NCI-H2196 treated with DMSO at 0.1 percent for 48 hours (cell line): ENCODE results near the gene USP32.
"Not testable (repeated sequence)": the region's sequence is repeated elsewhere in the genome, so short reads cannot be mapped to it uniquely, and the experiment has no call there.

Experiments
- DNase-seq: peaks from one replicate; lab custom pipeline; 2025; ENCODE audit not compliant: unreplicated experiment; lab: John Stamatoyannopoulos, UW

Gene USP32

DNA sequence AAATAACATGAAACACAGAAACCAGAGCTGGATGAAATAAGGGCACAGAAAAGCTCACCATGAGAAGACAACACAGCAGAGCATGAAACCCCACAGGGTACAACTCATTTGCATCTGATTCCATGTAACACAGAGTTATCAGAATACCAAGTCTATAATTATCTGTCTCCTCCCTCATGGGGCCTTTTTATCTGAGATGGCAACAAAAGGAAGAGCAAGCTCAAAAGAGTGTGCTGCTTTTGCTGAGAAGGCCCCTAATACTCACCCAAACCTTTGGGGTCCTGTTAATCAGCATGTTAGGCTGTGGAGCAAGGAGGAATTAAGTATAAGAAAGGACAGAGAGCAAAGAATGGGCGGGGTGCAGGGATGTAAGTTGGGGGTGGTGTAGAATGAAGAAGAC is 205.6 kb downstream of the USP32 start:
- not testable (repeated sequence) for DNase-seq

DNA sequence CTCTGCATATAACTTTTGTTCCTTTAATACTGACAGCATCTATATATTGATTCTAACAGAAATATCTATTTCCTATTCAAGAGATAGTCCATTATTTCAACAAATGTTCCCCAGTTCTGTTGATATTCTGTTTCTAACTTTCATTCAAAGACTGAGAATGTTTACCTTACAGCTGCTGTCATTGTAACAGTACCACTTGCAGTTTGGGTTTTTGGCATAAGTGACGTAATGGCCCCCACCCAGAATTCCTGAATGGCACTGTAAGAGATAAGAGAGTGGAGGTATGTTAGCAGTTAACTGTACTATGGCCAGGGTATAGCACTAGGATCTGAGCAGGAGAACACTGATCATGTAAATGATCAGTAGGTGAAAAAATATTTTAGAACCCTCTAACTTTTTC is 211.6 kb downstream of the USP32 start:
- not testable (repeated sequence) for DNase-seq

DNA sequence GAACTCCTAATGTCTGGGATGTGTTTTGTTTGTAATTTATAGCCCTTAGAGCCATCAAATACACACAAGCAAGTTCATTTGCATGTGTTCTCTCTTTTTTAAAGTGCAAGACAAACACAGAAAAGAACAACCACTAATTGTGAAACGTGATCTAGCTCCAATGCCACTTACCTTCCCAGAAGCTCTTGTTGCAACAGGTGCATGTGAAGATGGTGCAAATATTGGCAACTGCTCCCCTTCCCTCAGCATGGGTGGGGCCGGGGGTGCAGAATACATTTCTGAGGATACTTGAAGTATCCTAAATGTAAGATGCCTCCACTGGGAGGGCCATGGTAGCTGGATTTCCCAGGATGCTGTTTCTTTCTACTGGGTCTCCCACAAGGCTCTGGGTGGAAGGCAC is 213.8 kb downstream of the USP32 start:
- DNase-seq = peak; percentile 46

DNA sequence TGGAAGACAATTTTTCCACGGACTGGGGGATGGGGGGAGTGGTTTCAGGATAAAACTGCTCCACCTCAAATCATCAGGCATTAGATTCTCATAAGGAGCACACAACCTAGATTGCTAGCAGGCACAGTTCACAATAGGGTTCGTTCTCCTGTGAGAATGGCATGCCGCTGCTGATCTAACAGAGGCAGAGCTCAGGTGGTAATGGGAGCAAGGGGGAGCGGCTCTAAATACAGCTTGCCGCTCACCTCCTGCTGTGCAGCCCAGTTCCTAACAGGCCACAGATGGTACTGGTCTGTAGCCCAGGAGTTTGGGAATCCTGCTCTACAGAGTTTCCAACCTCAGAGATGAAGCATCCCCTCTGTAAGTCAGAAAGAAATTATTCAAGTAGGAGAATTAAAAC is 215.2 kb downstream of the USP32 start:
- not testable (repeated sequence) for DNase-seq

DNA sequence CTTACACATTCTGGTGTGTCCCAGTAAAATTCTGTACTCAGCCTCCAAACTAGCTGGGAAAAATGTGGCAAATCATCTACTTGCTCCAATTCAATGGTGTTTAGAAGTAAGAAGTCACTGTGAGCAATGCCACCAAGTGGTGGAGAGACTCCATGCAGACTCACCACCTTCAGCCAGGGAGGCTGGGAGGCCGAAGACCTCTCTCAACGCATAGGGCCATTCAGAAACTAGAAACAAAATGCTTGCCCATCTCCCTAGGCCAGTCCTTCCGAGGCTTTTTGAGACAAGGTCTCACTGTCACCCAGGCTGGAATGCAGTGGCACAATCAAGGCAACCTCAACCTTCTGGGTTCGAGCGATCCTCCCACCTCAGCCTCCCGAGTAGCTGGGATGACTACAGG is 217.2 kb downstream of the USP32 start:
- not testable (repeated sequence) for DNase-seq

DNA sequence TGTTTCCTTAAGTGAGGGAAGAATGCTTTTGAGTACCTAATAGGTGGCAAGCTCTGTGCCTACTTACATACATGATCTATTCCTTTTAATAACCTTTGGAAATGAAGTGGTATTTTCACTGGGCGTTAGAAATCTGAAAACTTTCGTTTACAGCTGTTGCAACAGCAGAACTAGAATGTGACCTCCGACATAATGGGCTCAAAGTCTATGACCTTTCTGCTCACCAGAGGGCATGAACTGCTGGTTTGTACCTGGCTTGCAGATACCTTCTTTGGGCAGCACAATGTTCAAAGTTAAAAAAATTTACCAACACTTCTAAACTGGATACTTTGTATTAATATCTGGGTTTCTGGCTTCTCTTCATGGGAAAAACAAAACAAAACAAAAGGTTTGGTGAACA is 217.9 kb downstream of the USP32 start:
- no peak for DNase-seq

DNA sequence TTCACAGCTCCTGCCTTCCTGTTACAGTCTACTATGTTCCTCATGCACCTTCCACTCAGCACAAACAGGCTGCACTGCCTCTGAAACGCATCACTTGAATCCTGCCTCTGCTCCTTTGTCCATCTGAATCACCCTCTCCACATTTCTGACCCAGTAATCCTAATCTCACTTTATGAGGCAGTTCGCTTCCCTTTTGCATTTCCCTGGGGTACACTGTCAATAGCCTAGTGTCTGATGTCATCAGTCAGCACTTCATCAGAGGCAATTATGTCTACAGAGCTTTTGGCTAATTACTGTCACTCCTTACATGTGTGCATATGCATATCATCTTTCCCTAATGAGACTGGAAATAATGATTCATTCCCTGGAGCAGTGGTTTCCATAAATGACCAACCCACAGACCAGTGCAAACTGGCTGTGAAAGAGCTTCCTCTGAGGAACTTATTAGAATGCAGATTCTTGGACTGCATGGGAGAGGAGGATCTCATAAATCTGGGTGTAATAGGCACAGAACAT is 218.6 kb downstream of the USP32 start:
- DNase-seq = peak; percentile 38

DNA sequence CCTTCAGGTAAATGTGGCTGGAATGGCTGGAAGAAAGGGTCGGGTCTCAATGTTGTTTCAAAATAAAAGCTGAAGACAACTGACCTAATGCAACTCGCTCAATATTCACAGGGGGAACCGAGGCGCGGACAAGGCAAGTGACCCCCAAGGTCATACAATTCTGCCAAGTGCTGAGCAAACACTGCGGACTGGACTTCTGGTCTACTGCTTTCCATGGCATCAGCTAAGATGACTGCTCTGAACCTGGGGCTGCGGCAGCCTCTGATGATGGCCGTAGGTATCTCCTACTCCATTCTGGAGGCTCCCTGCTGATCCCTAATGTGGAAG is 220.2 kb downstream of the USP32 start:
- no peak for DNase-seq

DNA sequence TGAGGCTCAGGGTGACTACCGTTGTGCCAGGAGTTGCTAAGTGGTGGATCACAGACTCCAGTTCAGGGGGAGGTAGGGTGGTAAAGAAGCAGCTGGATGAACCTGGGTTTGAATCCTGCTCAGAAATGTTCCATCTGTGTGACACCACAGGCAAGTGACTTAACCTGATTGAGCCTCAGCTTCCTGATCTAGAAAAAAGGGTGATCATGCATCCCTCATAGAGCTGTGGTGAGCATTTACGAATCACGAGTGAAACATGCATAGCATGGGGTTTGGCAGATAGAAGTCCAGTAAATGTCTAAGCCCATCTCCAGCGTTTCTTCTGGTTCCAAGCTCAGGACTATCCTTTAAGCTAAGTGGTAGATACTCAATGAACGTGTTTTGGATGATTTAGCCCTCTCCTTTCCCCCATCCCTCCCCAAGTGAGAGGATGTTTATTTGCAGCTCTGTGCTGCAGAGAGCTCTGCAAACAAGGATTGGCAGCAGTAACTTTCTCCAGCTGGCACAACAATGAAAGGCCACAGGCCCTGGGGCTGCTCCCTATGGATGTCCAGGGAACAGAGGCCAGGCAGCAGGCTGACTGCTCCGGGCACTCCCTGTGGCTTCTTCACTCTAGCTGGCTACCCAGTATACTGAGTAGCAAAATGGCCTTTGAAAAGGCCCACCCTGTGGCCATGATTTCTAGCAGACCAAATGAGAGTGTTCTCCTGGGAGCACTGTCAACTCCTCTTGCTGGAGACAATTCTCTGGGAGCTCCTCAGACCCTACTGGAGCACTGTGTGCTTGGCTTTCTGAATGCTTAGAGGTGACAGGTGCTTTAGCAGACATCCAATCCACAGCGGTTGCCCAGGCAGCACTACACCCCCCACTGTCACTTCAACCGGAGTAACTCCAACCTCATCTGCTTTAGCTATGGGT is 220.8 kb downstream of the USP32 start:
- peak; percentile 78 for DNase-seq

DNA sequence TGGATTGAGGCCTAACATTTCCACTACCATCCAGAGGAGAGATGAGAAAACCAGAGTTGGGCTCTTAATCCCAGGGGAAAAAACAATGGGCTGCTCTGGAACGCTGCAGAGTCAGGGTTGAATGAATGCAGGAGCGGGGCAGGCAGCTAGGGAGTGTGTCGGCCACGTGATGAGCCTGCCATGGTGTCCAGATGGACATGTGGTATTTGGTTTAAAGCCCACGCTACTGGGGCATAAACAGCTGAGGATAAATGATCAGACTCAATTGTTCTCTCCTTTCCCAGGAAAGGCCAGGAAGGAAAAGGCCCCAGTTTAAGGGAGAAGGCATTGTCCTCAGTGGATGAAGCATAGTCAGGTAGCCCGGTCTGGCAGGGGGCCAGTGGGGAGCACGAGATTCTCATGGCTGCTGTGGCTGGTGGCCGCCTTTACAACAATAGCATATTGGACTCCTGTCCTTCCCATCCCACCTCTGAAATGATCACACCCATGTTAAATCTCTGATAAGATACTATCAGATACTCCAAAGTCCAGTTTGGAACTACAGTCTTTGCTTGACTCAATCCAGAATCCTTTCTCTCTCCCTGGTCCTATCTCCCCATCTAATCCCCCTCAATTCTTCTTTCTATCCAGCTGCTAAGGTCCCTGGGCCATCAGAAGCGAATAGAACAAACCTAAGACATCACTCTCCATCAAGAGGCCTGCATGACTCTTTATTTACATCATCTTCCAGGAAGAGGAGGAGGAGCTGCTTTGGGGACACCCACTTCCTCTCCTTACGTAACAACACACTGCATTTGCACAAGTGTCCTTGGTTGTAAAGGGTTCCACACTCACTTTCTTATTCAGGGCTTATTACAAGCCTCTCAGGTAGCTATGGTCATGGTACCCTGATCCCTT is 221.8 kb downstream of the USP32 start:
- DNase-seq = no peak

DNA sequence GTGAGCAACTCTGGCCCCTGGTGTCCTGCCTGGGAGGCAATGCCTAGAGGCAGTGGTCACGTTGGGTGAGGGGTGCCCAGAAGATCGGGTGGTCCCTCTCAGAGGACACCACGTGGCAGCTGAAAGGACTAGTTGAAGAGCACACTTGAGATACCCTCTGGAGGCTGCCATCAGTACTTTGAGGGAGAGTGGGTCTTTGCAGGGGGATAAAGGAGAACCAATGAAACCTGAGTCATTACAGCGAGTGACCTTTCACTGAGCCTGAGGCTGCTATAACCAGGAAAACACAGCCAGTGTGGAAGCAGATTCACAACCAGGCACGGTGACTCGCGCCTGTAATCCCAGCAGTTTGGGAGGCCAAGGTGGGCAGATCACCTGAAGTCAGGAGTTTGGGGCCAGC is 223.3 kb downstream of the USP32 start:
- no peak for DNase-seq

DNA sequence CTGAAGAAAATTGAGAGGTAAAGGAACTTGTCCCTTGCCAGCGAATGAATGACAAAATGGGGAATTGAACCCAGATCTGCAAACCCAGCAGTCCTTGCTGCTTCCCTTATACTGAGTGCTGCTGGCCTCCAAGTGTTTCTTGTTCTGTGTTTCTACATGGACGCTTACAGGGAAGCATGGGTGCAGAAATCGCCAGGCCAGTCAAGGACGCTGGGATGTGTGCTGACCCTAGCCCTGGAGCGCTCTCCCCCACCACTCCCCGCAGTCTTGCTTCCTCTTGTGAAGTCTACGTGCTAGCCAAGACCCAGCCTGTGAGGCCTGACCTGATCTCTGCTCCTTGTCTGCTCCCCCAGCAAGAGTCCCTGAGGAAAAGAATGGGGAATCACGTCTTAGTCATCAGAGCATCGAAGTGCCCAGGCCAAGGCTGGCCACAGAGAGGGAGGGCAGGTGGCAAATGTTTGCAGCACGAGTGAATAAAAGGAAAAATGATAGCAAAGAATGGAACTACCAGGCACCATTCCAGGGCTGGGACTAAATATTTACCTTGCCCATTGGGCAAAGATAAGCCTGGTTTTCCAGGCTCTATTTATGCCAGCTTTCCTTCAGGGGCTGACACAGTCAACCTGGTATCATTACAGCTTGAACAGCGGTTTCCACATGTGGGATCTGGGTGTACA is 224.7 kb downstream of the USP32 start:
- peak; percentile 69 for DNase-seq

DNA sequence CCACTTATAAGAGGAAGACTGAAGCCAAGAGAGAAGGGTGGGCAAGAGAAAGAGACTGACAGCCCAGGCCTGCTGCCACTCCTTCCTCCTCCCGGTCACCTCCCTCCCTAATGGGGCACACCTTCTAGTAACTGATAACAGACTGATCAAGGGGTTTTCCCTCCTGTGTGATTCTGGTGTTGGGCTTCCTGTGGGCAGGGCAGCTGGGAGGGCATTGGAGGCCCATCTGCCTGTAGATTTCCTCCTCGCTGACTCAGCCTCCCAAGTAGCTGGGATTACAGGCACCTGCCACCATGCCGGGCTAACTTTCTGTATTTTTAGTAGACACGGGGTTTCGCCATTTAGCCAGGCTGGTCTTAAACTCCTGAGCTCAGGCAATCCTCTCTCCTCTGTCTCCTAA is 226.0 kb downstream of the USP32 start:
- no peak for DNase-seq

DNA sequence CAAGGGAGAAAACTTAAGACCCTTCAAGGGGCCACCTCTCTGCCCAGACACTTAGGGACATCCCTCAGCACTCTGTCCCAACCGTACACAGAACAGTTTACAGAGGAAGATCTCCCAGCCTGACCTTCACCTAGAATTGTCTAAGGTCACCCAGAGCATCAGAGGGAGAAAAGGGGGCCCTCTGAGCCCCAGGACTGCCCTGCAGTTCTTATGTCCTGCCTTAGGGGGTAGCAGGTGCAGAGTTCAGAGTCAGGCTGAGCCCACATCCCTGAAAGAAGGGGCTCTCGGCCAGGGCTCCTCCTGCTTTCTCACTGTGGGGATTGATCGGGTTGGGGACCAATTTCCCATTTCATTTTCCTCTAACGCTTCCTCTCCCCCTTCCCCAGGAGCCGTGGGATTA is 226.7 kb downstream of the USP32 start:
- DNase-seq = no peak

DNA sequence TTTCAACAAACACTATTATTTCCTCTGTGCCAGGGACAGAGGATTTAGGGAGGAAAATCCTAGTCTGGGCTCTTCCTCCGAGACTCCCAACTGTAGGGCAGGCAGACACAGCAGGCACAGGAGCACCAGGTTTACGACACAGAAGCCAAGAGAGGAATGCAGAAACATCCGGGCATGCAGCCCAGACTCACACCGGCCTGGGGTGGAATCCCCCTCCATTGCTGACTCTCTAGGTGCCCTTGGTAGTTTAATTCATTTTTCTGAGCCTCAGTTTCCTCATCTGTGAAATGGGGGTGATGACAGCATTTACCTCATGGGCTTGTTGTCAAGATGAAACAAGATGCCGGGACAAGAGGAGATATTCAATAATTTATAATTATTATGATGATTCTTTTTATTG is 227.2 kb downstream of the USP32 start:
- DNase-seq = no peak

DNA sequence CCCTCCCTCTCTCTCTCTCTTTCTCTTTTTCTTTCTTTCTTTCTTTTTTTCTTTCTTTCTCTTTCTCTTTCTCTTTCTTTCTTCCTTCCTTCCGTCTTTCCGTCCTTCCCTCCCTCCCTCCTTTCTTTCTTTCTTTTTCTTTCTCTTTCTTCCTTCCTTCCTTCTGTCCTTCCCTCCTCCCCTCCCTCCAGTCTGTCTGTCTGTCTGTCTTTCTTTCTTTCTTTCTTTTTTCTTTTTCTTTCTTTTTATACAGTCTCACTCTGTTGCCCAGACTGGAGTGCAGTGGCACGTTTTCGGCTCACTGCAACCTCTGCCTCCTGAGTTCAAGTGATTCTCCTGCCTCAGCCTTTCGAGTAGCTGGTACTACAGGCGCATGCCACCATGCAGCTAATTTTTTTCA is 227.8 kb downstream of the USP32 start:
- no peak for DNase-seq

DNA sequence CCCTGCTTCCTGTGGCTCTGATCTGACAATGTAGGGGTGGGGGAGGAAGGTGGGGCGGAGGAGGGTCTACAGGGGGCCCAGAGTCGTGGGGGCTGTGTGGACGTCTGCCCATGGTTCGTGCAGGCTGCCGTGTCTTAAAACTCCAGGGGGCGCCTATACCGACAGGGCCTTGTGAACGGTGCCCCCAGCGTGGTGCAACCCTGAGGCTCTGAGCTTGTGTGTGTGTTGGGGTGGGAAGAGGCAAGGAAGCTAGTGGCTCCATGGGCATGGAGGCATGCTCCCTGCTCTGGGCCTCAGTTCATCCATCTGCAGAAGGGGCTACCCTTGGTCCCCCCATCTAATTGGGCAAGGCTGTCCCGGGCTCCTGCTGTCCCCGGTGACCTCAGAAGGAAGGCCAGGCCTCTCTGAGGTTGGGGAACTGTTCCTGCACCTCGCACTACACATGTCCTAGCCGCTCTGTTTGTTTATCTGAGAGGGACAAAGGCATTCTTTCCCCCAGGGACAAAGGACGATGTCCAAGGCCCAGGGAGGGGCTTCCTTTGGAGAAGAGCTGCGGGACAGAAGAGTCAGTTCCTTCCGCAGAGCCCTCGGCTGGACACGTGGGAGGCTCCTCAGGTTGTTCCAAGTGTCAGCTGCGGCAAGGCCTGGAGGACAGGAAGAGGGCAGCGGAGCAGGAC is 228.7 kb downstream of the USP32 start:
- no peak for DNase-seq

DNA sequence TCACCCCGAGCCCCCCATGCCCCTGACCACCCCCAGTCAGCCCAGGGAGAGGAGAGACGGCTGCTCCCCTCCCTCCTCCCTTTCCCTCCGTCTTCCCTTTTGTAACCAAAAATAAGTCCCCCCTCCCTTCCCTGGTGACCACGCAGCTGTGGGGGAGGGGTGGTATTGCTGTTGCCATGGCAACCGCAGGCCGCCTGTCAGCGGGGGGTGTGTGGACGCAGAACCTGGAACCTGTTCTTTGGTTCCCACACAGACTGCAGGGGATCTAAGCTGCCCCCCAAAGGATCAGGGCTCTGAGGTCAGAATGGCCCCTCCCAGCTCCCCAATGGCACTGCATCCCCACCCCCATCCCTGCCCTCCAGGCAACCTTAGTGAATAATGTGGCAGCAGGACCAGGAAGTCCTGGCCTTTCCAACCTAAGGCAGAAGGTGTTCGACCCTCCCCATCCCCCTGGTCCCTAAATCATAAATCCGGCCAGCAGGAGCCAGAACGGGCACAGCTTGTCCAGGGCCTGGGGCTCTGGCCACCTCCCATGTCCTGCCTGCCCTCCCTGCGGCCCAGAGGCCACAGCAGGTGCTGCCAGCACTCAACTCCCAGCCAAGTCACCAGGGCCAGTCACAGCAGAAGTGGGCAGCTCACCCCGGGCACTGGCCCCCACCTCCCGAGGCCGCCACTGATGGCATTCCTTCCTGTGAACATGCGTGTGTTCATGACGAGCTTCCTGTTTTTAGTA is 230.2 kb downstream of the USP32 start:
- peak; percentile 48 for DNase-seq

DNA sequence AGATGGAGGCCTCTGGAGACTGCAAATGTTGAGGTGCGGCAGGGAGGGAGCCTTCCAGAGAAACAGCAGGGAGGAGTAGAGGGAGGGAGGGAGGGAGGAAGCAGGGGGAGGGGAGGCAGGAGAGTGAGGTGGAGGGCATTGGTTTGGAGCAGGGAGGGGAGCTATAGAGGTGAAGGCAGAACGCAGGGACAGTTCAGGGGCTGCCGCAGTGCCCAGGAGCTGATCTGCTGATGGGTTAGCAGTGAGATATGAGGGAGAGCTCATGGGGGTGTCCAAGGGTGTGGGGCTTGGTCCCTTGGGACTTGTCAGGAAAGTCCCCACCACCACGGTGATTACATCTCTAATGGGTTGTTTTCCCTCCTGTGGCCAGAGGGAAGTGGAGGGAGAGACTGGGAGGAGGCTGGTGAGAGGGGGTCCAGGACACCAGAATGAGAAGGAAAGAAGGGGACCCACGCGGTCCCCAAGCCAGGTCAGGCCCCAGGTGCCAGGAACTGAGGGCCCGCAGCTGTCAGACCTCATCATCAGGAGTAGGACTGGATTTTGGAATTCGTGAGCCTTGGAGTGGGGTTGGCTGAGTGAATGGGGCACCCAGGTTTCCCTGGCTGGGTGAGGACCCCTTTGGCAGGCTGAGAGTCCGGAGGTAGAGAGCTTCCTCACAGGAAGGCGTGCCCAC is 231.0 kb downstream of the USP32 start:
- DNase-seq = no peak

DNA sequence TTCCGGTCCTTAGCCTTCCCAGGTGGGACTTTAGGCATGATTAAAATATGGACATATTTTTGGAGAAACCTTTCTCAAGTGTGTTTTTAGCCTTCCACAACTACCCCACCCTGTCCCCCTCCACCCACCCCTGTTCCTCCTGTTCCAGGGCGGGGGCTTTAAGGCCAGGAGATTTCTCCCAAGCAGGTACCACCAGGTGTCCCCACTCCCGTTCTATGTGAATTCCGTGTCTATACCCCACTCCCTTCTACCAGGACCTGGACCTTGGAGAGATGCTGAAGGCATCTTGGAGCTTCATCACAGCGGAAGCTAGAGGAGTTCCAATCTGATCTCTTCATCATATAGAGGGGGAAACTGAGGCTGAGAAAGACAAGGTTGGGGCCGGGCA is 232.5 kb downstream of the USP32 start:
- no peak for DNase-seq
